Effector CD4-positive, alpha-beta T cell (primary cell): ENCODE measurements around the gene ZNF697.
"Not testable (repeated sequence)": the region's sequence is repeated elsewhere in the genome, so short reads cannot be mapped to it uniquely, and the experiment has no call there.

Source experiments
- DNase-seq: peaks from one replicate; pipeline ENCODE4 v3.0.0-alpha.2; 2020

Gene ZNF697

DNA sequence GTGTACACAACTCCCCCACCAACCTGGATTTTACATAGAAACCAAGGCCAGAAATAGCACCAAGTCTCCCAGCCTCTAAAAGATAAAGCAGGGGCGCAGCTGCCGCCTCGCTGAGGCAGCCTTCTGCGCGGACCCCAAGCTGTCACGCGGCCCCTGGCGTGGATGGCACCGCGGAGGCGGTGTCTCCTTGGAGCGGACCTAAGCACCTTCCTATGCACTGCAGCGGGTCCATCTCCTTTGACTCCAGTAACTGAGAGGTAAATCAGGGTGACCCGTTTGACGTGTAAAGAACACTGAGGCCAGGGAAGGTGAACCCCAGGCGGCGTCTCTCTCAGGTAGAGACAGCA is 17.0 kb downstream of the ZNF697 start:
- DNase-seq = no peak

DNA sequence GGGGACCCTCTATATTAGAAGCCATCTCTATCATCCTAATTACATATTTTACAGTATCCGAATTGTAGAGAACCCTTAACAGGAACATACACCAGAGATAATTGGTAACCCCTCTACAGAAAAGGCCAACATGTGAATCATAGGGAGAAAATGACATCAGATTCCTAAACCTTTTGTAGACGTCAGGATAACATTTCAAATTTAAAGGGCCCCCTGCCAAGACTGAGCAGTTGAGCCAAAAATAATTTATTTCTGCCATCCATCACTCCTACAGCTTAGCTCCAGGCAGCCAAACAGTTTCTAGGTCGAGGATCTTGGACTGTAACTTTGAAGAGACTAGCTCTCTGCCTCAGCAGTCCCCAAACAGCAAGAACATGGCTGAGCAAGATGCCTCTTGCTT is 21.2 kb downstream of the ZNF697 start:
- DNase-seq = no peak

DNA sequence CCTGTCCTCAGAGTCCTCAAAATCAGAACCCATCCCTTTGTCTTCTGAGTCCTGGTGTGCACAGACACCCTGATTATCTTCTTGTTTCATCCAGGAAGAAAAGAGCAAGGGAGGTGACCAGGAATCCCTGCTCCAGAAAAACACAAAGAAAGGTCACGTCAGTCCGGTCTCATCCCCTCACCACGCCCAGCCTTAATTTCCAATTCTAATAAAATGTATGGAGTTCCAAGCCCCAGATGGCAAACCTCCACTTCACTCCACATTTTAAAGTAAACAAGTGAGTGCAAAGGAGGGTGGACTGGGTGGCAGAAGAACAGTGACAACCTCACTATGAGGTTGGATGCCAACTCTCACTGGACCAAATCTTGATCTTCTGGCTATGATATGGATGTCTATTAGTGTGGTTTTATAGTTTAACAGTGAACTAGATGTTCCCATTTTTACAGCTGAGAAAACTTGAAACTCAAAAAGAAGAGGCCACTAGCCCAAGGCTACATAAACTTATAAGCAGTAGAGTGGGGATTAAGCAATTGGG is 22.0 kb downstream of the ZNF697 start:
- no peak for DNase-seq

DNA sequence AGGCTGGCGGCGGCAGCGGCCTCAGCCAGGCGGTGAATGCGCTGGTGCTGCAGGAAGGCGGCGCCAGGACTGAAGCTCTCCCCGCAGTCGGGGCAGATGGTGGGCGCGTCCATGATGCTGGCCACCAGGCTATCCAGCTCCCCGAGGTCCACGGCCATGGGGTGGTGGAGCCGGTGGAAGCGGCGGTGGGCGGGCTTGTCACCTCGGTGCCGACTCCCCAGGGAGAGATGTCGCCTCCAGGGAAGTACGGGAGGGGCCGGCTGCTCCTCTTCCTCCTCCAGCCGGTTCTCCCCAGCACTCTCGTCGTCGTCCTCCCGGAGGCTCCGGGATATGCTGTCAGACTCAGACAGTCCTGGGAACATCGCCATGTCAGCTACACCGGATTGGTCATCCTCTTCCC is 24.4 kb downstream of the ZNF697 start:
- no peak for DNase-seq

DNA sequence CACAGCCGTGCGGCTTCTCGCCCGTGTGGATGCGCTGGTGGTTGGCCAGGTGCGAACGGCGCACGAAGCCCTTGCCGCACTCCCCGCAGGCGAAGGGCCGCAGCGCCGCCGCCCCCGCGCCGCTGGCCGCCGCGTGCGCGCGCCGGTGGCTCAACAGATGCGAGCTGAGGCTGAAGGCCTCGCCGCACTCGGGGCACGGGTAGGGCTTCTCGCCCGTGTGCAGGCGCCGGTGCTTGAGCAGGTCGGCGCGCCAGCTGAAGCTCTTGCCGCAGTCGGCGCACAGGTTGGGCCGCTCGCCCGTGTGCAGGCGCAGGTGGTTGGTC is 24.9 kb downstream of the ZNF697 start:
- no peak for DNase-seq

DNA sequence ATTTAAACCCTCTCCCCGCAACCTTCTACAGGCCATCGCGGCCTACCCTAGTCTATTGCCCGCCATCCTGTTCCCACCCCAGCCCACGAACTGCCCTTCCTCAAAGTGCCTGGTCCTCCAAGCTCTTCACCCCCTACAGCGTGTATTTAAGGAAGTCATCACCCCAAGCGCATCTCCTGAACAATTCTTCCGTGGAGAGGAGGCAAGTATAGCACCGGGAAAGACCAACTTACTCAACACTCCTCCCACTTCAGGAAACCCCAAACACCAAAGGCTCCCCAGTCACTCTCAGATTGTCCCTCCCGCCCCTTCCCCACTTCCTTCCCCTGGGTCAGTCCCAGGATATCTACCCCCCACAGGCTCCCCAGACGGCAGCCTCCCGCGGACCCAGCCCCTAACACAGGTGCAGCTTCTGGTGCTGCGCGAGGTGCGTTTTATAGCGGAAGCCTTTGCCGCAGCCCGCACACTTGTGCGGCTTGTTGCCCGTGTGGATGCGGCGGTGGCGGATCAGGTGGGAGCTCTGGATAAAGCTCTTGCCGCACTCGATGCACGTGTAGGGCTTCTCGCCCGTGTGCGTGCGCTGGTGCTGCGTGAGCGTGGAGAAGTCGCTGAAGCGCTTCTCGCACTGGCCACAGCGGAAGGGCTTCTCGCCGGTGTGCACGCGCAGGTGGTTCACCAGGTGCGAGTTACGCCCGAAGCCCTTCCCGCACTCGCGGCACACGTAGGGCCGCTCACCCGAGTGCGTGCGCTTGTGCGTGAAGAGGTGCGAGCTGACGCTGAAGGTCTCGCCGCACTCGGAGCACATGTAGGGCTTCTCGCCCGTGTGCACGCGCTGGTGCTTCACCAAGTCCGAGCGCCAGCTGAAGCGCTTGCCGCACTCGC is 25.5 kb downstream of the ZNF697 start:
- no peak for DNase-seq

DNA sequence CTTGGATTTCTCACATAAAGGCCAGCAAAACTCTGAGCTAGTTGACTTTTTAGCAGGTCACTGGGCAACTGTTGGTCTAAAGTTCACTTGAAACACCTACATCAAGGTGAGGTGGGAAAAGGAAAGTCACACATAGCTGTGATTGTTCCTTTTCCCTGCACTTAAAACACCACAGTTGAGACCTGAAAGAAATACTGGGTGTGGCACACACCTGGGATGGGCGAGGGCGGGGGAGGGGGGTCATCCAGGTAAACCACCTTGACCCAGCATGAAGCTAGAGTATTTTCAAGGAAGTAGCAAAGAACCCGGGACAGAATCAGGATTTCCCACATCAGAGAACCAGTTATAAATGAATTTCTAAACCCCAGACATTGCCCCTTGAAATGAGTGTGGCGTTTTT is 26.4 kb downstream of the ZNF697 start:
- DNase-seq = no peak

DNA sequence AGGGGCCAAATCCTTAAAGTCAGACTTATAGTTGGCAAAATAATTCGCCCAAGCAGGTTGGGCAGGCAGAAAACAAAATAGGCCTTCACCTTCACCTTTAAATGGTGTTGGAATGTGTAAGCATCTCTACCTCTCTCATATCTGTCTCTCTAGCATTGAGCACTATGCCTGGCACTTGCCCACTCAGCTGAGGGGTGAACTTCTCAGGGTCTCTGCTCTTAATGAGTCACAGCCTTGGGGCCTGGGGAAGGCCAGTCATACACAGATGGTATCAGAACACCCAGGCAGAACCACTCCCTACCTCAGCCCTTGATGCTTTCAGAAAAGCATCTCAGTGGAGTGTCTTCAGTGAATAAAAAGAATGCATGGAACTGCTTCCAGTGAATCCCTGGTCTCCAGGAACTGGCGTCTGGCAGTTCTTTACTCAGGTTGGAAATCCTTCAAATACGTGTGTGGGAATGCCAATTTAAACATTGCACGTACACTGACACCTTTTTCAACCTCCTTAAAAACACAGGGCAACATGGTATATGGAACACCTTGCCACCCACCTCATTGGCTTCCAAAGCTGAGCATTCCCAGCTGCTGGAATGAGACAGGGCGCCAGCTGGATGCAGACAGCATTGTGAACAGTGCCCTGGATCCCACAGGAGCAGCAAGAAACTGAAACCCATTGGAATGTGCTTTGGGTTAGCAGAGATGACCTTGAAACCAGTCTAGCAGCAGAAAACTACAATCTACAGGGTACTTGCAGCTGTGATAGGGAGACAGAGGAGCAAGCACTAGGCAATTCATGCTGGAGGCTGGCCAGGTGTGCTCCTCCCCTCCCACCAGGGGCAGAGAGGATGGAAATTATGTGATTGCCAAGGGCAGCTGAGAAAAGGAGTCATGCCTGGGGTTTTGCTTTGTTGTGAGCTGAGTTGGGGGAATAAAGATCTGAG is 30.0 kb downstream of the ZNF697 start:
- no peak for DNase-seq

DNA sequence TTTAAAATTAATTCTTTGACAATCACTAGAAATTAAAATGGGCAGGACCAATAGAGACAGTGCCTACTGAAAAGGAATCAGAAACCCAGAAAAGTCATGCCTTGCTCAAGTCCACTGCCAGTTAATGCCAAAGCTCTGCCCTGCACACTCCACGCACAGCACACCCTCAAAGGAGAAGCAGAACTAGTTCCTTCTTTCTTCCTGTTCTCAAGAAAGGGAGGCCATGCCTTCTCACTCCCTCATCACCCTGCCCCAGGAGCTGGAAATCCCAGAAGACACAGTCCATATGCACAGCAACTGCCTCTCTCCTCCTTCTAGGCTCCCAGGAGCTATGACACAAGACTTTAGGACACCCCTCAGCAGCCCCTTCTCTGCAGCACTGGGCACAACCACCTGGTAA is 31.3 kb downstream of the ZNF697 start:
- not testable (repeated sequence) for DNase-seq

DNA sequence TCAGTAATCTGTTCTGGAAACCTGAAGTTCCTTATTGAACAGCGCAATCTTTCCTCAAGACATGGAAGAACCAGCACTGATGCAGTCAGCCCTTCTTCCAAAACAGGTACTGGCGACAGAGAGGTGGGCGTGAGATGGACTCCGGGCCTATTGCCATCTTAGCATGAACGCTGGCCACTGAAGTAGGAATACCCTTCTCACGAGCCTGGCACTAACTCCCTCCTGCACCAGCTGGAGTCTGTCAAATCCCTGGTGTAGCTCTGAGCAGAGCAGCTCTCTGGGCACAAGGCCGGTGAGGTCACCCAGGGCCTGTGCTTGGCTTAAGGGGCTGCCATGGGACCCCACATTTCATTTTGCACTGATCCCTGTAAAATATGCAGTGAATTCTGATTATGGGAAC is 33.0 kb downstream of the ZNF697 start:
- not testable (repeated sequence) for DNase-seq

DNA sequence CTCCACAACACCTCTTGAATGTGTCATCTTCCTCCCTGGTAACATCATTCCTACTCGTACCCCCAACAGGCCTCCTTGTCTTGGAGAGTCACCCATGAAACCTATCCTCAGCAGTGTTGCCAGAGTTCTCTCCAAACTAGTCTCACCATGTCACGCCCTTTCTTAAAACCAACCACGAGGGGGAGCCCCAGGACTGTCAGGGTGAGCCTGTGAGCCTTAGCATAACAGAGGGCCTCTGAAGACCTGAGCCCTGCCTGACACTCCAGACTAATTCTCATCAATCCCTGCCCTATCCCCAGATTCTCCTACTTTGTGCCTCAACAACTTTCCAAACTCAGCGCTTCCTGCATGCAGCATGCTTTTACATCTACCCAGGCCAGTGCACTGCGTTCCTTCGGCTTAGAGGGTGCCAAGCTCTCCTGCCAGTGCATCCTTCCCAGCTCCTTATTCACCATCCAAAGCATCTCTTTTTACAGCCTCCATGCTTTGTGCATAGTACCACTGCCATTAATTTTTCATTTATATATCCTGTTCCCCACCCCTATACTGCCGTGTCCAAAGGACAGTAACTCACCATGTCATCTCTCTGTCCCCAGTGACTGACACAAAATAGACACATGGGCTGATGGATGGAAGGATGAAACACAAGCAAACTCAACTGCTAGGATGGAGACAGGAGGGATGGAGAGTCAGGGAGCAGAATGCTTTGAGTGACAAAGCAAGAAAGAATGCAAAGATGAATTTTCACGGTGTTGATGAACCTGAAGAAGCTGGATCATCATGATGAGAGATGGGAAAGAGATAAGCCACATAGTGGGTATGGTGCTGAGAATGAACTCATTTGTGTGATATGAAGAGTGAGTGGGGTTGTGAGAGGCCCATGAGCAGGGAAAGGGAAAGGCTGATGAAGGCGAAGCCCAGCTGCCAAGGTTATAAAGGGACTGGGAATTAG is 34.0 kb downstream of the ZNF697 start:
- peak; percentile 14 for DNase-seq

DNA sequence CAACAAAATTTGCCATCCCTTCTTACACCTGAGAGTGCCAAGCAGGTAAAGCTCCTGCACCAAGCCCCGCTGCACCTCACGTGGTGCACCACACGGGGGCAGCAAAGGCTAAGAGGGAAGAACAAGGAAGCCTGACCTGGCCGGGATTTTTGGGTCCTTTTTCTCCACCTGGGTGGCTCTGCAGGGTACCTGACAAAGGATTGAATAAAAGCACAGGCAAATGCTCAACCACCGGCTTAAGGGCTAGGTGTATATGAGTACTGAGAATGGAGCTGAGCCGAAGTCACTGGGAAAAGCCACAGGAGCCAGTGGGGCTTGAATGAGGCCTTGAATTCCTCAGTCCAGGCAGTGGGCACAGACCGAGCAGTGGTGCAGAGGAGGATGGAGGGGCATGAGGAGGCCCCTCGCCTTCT is 36.4 kb downstream of the ZNF697 start:
- peak; percentile 10 for DNase-seq

DNA sequence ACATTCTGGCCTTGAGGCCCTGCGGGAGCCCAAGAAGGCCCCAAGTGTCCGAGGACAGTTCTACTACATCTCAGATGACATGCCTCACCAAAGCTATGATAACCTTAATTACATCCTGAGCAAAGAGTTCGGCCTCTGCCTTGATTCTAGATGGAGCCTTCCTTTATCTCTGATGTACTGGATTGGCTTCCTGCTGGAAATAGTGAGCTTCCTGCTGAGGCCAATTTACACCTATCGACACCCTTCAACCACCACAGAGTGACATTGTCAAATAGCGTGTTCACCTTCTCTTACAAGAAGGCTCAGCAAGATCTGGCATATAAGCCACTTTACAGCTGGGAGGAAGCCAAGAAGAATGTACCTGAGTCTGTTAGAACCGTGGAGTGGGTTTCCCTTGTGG is 39.2 kb downstream of the ZNF697 start:
- not testable (repeated sequence) for DNase-seq

DNA sequence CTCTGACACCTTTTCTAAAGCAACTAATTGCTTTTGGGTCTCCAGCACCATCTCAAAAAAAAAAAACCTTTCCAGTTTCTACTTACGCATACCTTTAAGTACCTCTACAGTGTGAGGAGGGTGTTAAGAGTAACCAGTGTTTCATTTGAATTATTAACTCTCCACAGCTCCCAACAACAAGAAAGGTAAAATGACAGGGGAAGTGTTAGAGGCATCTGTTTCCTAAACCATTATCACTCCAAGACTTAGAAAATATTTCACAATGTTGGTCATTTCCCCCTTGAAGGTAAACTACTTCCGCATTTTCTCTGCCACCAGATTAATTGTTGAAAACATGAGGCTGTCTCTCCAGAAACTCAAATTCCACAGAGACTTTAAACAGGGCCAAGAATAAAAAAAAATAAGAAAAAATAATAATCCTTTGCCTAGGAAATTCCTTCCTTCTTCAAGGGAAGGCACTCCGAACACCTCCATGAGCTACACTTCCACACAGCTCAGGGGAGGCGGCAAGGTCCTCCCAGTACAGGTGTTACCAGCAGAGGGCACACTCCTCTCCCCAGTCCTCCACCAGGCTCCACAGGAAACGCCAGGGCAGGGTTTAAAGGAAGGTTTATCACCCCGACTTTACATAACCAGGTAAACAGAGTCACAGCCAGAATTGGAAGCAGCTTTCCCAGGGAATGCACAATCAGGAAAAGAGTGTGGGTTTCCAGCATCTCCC is 40.8 kb downstream of the ZNF697 start:
- DNase-seq = not testable (repeated sequence)

DNA sequence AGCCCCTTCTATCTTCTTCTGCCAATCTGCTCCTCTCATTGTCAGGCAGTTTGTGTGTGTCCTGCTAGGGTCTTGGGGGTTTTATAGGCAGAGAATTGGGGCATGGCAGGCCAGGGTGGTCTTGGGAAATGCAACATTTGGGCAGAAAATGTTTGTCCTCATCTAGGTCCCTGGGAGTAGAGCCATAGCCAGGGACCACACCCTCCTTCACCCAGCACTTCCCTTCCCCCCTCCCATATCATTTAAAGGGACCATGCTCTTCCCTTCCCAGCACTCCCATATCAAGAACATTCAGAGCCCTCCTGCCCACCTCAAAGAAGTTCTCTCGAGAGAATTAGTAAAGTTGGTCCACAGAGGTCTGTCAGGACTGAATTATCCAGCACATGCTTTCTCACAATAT is 41.7 kb downstream of the ZNF697 start:
- no peak for DNase-seq

DNA sequence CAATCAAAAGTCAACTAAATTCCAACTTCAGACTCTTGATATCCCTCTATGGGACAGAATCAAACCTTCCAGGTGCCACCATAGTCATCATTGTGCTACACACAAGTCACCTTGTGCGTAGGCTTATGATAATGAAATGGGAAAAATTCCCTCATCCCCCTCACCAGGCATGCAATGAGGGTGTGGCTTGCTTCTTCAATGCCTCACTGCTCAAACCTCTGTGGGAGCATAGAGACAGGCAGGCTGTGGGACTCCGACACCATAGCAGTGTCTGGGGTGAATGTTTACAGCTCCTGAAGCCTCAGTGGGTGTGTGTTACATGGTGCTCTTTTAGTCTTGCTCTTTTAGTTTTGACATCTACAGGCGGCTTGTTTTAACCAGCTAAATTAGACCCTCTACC is 42.4 kb downstream of the ZNF697 start:
- no peak for DNase-seq

DNA sequence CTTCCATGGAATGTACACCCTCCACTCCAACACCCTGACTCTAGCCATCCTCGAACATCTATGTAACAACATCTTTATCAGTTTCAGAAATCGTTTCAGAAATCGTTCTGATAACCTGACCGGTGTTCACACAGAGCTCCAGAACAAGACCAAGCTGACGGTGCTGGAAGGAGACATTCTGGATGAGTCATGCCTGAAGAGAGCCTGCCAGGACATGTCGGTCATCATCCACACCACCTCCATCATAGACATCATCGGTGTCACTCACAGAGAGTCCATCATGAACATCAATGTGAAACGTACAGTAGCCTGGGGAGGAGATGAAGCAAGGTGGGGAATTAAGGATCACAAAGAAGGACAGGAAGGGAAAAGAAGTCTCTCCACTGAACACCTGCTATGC is 43.0 kb downstream of the ZNF697 start:
- DNase-seq = not testable (repeated sequence)

DNA sequence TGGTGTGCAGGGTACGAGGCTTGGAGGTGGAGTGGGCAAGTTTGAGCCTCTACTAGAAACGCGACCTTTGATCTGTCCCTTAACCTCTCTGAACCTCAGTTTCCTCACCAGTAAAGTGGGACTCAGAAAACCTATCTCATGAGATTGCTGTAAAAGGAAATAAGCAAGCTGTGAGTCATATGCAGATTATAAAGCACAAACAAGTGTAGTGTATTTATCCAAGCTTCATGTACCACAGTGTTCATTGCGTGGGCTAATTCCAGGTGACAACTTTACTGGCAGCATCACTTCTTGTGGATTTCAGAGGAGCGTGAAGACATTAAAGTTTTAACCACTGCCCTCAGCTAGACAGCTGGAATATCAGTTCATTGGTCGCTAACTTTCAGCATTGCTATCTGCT is 44.4 kb downstream of the ZNF697 start:
- DNase-seq = no peak

DNA sequence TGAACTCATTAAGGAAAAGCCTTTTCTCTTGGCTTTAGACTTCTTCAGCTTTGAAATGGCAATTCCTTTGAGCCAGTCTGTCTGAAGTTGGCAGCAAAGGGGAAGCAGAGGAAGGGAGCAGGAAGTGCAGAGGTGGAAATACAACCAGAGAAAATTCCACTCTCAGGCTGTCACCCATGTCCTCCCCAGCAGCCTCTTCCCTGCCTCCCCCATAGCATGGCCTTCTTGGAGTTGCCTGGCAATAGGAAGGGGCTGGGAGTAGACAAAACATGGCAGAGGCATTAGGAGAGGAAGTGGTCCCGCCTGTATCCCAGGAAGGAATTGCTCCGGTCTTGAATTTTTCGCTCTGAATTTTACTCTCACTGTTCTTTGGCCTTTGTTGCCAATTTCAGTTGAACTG is 44.8 kb downstream of the ZNF697 start:
- not testable (repeated sequence) for DNase-seq

DNA sequence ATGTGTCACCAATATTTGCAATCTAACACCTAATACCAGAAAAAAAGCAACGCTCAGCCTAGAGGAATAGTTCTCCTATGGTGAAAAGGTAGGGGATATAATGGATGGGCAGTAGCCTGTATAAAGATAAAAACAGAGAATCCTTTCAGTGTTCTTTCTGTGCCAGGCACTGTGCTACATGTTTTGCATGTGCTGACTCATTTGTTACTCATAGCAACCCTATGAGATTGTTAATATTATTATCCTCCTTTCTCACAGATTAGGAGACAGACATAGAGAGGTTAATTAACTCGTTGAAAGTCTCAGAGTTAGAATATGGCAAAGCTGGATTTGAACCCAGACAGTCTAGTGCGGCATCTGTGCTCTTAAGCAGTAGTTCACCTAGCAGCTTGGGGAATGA is 45.3 kb downstream of the ZNF697 start:
- DNase-seq = not testable (repeated sequence)

DNA sequence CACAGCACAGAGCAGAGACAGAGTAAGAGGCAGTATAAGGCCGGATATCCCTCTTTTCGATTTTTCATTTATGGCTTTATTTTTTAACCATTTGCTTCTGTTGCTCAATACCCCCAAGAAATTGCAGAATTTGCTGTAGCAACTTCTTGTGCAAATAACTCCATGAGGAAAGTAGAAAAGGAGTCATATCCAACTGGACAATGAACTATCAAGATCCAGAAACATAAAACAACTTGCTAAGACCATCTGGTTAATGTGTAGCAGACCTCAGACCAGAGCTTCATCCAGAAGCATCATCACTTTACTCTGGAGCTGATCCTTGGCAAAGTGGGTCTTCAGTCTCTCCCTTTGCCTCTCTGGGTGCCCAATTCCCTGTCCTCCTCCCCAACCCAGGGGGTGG is 45.9 kb downstream of the ZNF697 start:
- no peak for DNase-seq

DNA sequence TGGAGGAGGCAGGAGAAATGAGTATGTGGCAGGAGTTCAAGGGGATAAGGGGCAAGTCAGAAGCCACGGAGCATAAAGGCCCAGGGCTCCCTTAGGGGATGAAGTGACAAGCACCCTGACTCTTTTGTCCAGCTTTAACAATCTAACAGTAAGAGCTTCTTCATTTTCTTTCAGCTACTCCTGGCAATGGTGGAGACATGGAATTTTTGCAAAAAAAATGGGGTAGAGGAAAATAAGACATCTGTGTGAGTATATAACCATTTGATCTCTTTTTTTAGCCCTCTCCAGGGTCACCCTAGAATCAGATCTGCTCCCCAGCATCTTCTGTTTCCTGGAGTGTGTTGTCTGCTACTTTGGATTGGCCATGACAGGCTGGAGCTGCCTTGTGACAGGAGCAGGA is 47.1 kb downstream of the ZNF697 start:
- no peak for DNase-seq
